Choroid plexus epithelial cell (primary cell): ENCODE data around the gene ZNF138.

Source experiments
- DNase-seq: peaks from one replicate; pipeline ENCODE4 v3.0.0-alpha.2; 2010; ENCODE audit warnings: low read depth
- H3K4me3 ChIP-seq: 2 replicates; pipeline ENCODE4 v1.5.1; 2011; ENCODE audit warnings: low read depth, mild to moderate bottlenecking, control low read depth, low read length, moderate library complexity
- CTCF ChIP-seq: conservative IDR thresholded peaks from 2 replicates; pipeline ENCODE4 v1.5.1; 2011; ENCODE audit warnings: low read depth, mild to moderate bottlenecking, control low read depth, inconsistent platforms, low read length, moderate library complexity

ZNF138 gene

GRCh38 chr7:64872351-64873154 lies 78.3 kb downstream of the ZNF138 start:
- no peak for DNase-seq
- no peak overlapping the region for H3K4me3 ChIP-seq
- TF ChIP-seq CTCF, result no peak

- no peak for DNase-seq
- no peak for TF ChIP-seq CTCF
- no peak overlapping the region for H3K4me3 ChIP-seq
These were observed 78.9 kb downstream of the ZNF138 start for GRCh38 chr7:64873155-64873500.

GRCh38 chr7:64873517-64873916 lies 79.3 kb downstream of the ZNF138 start:
- no peak for TF ChIP-seq CTCF
- no peak for DNase-seq
- no peak overlapping the region for H3K4me3 ChIP-seq

GRCh38 chr7:64874114-64874513 lies 79.9 kb downstream of the ZNF138 start:
- TF ChIP-seq CTCF, result no peak
- no peak for DNase-seq
- no peak overlapping the region for H3K4me3 ChIP-seq

- H3K4me3 ChIP-seq, result no peak overlapping the region
- DNase-seq, result no peak
- no peak for TF ChIP-seq CTCF
These were observed 80.5 kb downstream of the ZNF138 start for GRCh38 chr7:64874562-64875250.

- no peak overlapping the region for H3K4me3 ChIP-seq
- no peak for DNase-seq
These were observed 81.0 kb downstream of the ZNF138 start for GRCh38 chr7:64875258-64875657.

More at GRCh38 chr7:64875258-64875657, 81.0 kb downstream of the ZNF138 start:
- no peak for TF ChIP-seq CTCF
